ENCODE results near the gene RGSL1. TPM values are rescaled to one million over a fixed set of nuclear protein-coding genes. Genes with fewer than 3 reads are reported as not detected.

The RGSL1 gene
- total and polyA plus RNA-seq, 9 of the 15 experiments (the other 6 are each of a cell fraction or from before 2014, with no cell fraction given) = 0.03 TPM; not detected in 8

- TF ChIP-seq HMBOX1 (IDR thresholded peaks at IDR 0.05) (no peak), RFX5 (IDR thresholded peaks at IDR 0.05; ENCODE audit: low read depth, low read length) (no peak), POLR2G (IDR thresholded peaks at IDR 0.05; ENCODE audit: low read depth, low read length) (no peak)
These were observed 26.7 kb downstream of the RGSL1 start (continued) for GRCh38 chr1:182476625-182477024.

- ATAC-seq (no peak), FAIRE-seq (no peak), DNase-seq (ENCODE audit: extremely low read depth in 1 of 4, low spot score in 3 of 4) (no peak)
- H3K9me3 ChIP-seq (replicated peaks; ENCODE audit: control insufficient read depth, insufficient read depth, low read depth, low read length) = no peaks in the 10 kb centered on the region
- H3K4me1 ChIP-seq (replicated peaks in 1 of 2; ENCODE audit: control insufficient read depth in 2 of 2, insufficient read depth in 2 of 2, low read length in 2 of 2) = no peaks in the 10 kb centered on the region
- ChIA-PET CTCF (ENCODE audit: low intra/inter-chr PET ratio) (no interaction called here), POLR2A (interaction anchor here (1.3 to 1.9 kb wide), 2 partner anchors 9 to 24 kb away, joined by 5 to 9 read pairs; no protein-coding TSS in a partner anchor)
- no peak overlapping the region for H3K4me2 ChIP-seq (ENCODE audit: insufficient read depth, low read length)
- H3K9me1 ChIP-seq (ENCODE audit: control insufficient read depth, insufficient read depth, low read length) = no peaks in the 10 kb centered on the region
- H3K4me3 ChIP-seq = no peak overlapping the region
- in situ Hi-C loops (cut with MboI) = no loop called here
- no peak overlapping the region for H2AFZ ChIP-seq (ENCODE audit: low read depth, low read length)
- no peaks in the 10 kb centered on the region for H3K36me3 ChIP-seq (ENCODE audit: control insufficient read depth, insufficient read depth, low read length)
- H3K27me3 ChIP-seq (ENCODE audit: control insufficient read depth in 2 of 2, insufficient read depth in 2 of 2, low read length in 2 of 2) = peaks cover 0 to 7% of the 10 kb centered on the region in 2 experiments; a peak in 2 of 5 replicates
- no peaks in the 10 kb centered on the region for H3K79me2 ChIP-seq (ENCODE audit: control insufficient read depth, insufficient read depth, low read length)
- no peak overlapping the region for H3K27ac ChIP-seq (ENCODE audit: extremely low read depth, low read depth, low read length)
- intact Hi-C loops (cut with micrococcal nuclease) = no loop called here
- H3K9ac ChIP-seq (ENCODE audit: insufficient read depth in 1 of 2, low read depth in 2 of 2, low read length in 2 of 2) = no peak overlapping the region
- H4K20me1 ChIP-seq (replicated peaks; ENCODE audit: control insufficient read depth, insufficient read depth, low read length) = no peaks in the 10 kb centered on the region
- BruUV-seq (replicated peaks) = no TSS peak
- no peak for TF ChIP-seq MAFG (tag; conservative IDR thresholded peaks at IDR 0.05)
- TF ChIP-seq ESRRB (CRISPR knock-in tag; IDR thresholded peaks at IDR 0.05; ENCODE audit: borderline replicate concordance) = no peak
- no peak for TF ChIP-seq NR1H2 (CRISPR knock-in tag; IDR thresholded peaks at IDR 0.05)
- no peak for TF ChIP-seq CUX1 (CRISPR knock-in tag; IDR thresholded peaks at IDR 0.05)
- no peak for TF ChIP-seq MXD1 (CRISPR knock-in tag; IDR thresholded peaks at IDR 0.05; ENCODE audit: borderline replicate concordance, poor library complexity, severe bottlenecking)
- no peak for TF ChIP-seq ZNF140 (CRISPR knock-in tag; IDR thresholded peaks at IDR 0.05)
- TF ChIP-seq MCM5 (IDR thresholded peaks at IDR 0.05; ENCODE audit: low read depth) = no peak
- TF ChIP-seq DPF2 (IDR thresholded peaks at IDR 0.05) = no peak
These were observed 28.3 kb downstream of the RGSL1 start for GRCh38 chr1:182478238-182478637.
